ENCODE data around the gene SLC41A1. TPM values are rescaled to one million over a fixed set of nuclear protein-coding genes. Genes with fewer than 3 reads are reported as not detected.

SLC41A1 gene
- total and polyA plus RNA-seq, 9 of the 15 experiments (the other 6 are each of a cell fraction or from before 2014, with no cell fraction given), result 4.1 to 29.3 (median 11.4) TPM

DNA sequence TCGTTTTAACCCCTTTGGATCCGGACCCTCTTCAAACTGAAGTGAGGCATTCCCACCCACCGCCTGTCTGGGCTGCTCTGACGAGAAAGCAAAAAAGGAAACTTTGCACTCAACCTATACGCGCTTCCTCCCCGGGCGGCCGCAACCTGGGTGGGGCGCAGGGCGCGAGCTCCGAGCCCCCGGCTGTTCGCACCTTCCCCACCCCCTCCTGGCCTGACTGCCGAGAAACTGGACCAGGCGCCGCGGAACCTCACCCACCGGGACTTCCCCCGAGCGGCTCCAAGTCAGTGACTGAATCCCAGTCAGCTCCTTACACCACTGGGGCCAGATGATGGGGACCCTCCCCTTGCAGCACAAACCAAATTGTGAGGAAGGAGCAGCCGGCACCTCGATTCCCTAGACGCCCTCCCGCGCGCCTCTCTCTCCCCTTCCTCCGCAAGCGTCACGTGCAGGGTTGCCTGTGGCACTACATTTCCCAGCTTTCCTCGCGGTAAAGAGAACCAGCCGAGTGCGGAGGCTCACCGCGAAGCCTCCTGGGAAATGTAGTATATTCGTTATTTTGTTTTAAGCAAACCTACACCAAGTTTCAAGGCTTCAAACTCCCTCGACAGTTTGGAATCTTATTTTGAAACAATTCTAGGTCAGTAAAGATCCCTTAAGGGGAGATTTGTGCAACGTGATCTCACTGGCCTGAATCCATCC lies 37.8 kb downstream of the SLC41A1 start, which contains the start of gene RAB29 (continued):
- TF ChIP-seq, protein P1, sequence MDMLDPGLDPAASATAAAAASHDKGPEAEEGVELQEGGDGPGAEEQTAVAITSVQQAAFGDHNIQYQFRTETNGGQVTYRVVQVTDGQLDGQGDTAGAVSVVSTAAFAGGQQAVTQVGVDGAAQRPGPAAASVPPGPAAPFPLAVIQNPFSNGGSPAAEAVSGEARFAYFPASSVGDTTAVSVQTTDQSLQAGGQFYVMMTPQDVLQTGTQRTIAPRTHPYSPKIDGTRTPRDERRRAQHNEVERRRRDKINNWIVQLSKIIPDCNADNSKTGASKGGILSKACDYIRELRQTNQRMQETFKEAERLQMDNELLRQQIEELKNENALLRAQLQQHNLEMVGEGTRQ (CRISPR knock-in tag; IDR thresholded peaks at IDR 0.05), result peak; percentile 97
- TF ChIP-seq RBBP5 (IDR thresholded peaks at IDR 0.05; ENCODE audit: borderline replicate concordance, insufficient read depth, low read length, poor library complexity, severe bottlenecking) (peak; percentile 50), FOXA1 (IDR thresholded peaks at IDR 0.05; ENCODE audit: borderline replicate concordance) (no peak), BRF1 (IDR thresholded peaks at IDR 0.05; ENCODE audit: borderline replicate concordance, extremely low read depth, insufficient read length) (no peak), MBD2 (IDR thresholded peaks at IDR 0.05; ENCODE audit: borderline replicate concordance, low read depth) (peak; percentile 83; the same call in 1 of the 2 replicates), HDAC6 (IDR thresholded peaks at IDR 0.05; ENCODE audit: low read depth, low read length) (no peak), RFX5 (IDR thresholded peaks at IDR 0.05; ENCODE audit: low read depth, low read length) (no peak), CREB1 (IDR thresholded peaks at IDR 0.05) (0 out of 2 replicates have a peak, but pooled peaks have one; percentile 39), CREB1 (CRISPR knock-in tag; IDR thresholded peaks at IDR 0.05) (peak; percentile 63; the same call in 1 of the 2 replicates), POLR2B (IDR thresholded peaks at IDR 0.05; ENCODE audit: low read depth, partially characterized antibody) (peak; percentile 29), PML (IDR thresholded peaks at IDR 0.05; ENCODE audit: low read length) (no peak), ZNF436 (CRISPR knock-in tag; IDR thresholded peaks at IDR 0.05) (no peak), ZNF212 (CRISPR knock-in tag; IDR thresholded peaks at IDR 0.05) (no peak), NR2C1 (IDR thresholded peaks at IDR 0.05) (no peak), NR2C1 (tag; IDR thresholded peaks at IDR 0.05) (peak; percentile 62), SOX6 (IDR thresholded peaks at IDR 0.05) (no peak; the same call in 1 of the 2 replicates), ILK (tag; IDR thresholded peaks at IDR 0.05; ENCODE audit: borderline replicate concordance, low read depth) (no peak)
- TF ChIP-seq, protein P2, sequence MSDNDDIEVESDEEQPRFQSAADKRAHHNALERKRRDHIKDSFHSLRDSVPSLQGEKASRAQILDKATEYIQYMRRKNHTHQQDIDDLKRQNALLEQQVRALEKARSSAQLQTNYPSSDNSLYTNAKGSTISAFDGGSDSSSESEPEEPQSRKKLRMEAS (CRISPR knock-in tag; IDR thresholded peaks at IDR 0.05), result peak; percentile 74
- TF ChIP-seq, protein P3, sequence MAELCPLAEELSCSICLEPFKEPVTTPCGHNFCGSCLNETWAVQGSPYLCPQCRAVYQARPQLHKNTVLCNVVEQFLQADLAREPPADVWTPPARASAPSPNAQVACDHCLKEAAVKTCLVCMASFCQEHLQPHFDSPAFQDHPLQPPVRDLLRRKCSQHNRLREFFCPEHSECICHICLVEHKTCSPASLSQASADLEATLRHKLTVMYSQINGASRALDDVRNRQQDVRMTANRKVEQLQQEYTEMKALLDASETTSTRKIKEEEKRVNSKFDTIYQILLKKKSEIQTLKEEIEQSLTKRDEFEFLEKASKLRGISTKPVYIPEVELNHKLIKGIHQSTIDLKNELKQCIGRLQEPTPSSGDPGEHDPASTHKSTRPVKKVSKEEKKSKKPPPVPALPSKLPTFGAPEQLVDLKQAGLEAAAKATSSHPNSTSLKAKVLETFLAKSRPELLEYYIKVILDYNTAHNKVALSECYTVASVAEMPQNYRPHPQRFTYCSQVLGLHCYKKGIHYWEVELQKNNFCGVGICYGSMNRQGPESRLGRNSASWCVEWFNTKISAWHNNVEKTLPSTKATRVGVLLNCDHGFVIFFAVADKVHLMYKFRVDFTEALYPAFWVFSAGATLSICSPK (IDR thresholded peaks at IDR 0.05; ENCODE audit: borderline replicate concordance), result no peak
- TF ChIP-seq, protein P4, sequence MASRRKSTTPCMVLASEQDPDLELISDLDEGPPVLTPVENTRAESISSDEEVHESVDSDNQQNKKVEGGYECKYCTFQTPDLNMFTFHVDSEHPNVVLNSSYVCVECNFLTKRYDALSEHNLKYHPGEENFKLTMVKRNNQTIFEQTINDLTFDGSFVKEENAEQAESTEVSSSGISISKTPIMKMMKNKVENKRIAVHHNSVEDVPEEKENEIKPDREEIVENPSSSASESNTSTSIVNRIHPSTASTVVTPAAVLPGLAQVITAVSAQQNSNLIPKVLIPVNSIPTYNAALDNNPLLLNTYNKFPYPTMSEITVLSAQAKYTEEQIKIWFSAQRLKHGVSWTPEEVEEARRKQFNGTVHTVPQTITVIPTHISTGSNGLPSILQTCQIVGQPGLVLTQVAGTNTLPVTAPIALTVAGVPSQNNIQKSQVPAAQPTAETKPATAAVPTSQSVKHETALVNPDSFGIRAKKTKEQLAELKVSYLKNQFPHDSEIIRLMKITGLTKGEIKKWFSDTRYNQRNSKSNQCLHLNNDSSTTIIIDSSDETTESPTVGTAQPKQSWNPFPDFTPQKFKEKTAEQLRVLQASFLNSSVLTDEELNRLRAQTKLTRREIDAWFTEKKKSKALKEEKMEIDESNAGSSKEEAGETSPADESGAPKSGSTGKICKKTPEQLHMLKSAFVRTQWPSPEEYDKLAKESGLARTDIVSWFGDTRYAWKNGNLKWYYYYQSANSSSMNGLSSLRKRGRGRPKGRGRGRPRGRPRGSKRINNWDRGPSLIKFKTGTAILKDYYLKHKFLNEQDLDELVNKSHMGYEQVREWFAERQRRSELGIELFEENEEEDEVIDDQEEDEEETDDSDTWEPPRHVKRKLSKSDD (conservative IDR thresholded peaks at IDR 0.05; ENCODE audit: low read length), result no peak
- TF ChIP-seq, protein P5, sequence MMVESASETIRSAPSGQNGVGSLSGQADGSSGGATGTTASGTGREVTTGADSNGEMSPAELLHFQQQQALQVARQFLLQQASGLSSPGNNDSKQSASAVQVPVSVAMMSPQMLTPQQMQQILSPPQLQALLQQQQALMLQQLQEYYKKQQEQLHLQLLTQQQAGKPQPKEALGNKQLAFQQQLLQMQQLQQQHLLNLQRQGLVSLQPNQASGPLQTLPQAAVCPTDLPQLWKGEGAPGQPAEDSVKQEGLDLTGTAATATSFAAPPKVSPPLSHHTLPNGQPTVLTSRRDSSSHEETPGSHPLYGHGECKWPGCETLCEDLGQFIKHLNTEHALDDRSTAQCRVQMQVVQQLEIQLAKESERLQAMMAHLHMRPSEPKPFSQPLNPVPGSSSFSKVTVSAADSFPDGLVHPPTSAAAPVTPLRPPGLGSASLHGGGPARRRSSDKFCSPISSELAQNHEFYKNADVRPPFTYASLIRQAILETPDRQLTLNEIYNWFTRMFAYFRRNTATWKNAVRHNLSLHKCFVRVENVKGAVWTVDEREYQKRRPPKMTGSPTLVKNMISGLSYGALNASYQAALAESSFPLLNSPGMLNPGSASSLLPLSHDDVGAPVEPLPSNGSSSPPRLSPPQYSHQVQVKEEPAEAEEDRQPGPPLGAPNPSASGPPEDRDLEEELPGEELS (CRISPR knock-in tag; IDR thresholded peaks at IDR 0.05; ENCODE audit: borderline replicate concordance), result no peak

Data from K562 (cell line).